HG02759 (cell line): ENCODE measurements around the gene CACNB2.
"Not testable (repeated sequence)": the region's sequence is repeated elsewhere in the genome, so short reads cannot be mapped to it uniquely, and the experiment has no call there.

Source experiments
- ATAC-seq: cut with Tn5 transposase; IDR thresholded peaks from one replicate; pipeline ENCODE4 v1.9.1; 2021; ENCODE audit warnings: mild to moderate bottlenecking, moderate library complexity; ENCODE audit not compliant: unreplicated experiment

CACNB2 gene

GRCh38 chr10:18196806-18197550 lies 56.8 kb downstream of the CACNB2 start:
- ATAC-seq: no peak

GRCh38 chr10:18197706-18198105 lies 57.5 kb downstream of the CACNB2 start:
- no peak for ATAC-seq

DNA sequence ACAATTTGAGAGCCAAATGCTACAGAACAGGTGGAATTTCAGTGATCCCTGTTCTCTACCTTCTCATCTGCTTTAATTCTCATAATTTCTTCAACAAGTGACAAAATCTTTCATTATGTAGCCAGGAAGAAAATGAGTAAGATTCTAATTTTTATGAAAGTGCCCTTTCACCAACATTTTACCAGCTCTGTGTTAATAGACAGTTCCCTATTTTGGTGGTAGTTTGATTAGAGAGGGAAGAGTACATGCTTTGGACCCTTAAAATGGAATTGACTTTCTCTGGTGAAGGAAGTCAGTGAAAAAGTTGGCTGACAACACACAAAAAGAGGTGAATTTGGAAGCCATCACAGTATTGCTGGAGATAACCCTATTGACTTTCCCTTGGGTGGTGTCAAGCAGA lies 61.7 kb downstream of the CACNB2 start:
- ATAC-seq: no peak

DNA sequence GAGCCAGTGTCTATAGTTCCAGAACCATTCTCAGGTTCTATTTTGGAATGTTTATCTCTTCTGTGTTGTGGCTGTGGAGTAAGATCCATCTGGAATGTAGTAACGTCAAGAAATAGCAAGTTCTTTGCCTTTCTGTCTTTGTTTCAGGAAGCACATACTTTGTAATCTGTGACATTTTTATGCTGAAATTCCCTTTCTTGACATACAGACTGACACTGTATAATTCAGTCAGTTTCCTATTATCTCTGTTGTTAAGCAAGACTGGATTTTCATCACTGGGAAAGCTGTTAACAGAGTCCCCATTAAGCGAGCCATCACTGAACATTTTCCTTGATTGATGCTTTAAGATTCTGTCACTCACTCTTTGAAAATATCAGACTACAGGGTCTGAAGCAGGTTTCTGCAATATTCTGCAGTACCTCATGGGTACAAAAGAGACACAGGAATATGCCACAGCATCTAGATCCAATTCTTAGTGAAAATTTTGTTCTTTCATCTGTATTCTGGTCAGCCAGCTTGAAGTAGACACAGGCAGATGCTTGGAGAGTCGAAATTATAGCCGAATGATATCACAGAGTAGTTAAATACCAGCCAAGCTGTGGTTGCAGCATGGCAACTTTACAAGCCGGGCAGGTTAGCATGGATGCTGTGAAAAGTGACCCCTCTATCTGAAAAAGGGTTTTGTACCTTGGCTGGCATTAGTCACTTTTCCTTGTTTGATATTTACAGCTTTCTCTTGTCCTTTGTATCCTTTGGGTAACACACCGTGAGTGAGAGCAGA lies 62.6 kb downstream of the CACNB2 start:
- ATAC-seq: no peak

- ATAC-seq: no peak
Measured at GRCh38 chr10:18203471-18203870, 63.2 kb downstream of the CACNB2 start.

- no peak for ATAC-seq
Measured at GRCh38 chr10:18204039-18204835, 64.0 kb downstream of the CACNB2 start.

- ATAC-seq: no peak
Measured at GRCh38 chr10:18205098-18205834, 65.0 kb downstream of the CACNB2 start.

DNA sequence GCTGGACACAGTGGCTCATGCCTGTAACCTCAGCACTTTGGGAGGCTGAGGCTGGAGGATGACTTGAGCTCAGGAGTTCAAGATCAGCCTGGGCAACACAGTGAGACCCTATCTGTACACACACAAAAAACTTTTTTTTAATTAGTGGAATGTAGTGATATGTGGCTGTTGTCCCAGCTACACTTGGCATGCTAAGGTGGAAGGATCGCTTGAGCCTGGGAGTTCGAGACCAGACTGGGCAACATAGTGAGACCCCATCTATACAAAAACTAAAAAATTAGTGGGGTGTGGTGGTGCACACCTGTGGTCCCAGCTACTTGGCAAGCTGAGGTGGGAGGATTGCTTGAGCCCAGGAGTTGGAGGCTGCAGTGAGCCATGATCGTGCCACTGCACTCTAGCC lies 68.0 kb downstream of the CACNB2 start:
- ATAC-seq: not testable (repeated sequence)

- ATAC-seq: no peak
Measured at GRCh38 chr10:18209241-18209640, 69.0 kb downstream of the CACNB2 start.

- ATAC-seq: no peak
Measured at GRCh38 chr10:18210711-18211110, 70.5 kb downstream of the CACNB2 start.

- ATAC-seq: no peak
Measured at GRCh38 chr10:18211862-18212261, 71.6 kb downstream of the CACNB2 start.

GRCh38 chr10:18213271-18213670 lies 73.0 kb downstream of the CACNB2 start:
- no peak for ATAC-seq

DNA sequence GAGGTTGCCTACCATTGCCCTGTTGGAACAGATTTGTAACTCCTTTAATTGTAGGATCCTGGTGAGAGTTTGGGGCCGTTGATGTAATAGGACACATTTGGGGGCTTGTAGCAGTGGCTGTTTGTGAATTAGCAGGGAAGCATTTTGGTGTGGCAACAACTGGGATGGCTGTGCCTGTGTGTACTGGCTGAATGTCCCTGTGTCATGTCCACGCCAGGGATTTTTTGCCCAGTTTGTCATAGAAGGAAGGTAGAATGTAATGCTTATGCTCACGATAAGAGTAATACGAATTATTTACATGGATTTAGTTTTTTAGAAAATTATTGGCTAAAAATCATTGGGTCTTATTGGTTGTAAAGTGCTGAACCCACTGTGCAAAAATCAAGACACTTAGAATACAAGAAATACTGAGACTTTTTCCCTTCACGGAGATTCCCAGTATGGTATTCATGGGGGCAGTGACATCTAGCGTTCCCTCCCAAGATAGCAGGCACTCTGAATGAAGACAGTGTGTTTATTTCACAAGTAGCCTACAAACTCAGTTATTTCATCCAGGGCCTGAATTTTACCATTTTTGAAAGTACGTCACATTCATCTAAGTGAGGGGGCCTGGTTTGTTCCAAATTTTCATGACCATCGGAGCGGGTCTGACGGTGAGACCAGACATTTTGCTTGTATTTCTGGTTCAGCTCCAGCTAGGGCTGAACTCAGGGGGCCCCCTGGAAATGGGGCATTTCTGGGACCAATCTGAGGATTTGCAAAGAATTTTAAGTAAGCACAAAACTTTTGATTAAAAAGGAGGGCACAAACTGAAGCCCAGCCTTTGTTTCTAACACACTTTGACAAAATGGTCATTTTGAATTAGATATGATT lies 74.7 kb downstream of the CACNB2 start:
- ATAC-seq: peak; percentile 49

DNA sequence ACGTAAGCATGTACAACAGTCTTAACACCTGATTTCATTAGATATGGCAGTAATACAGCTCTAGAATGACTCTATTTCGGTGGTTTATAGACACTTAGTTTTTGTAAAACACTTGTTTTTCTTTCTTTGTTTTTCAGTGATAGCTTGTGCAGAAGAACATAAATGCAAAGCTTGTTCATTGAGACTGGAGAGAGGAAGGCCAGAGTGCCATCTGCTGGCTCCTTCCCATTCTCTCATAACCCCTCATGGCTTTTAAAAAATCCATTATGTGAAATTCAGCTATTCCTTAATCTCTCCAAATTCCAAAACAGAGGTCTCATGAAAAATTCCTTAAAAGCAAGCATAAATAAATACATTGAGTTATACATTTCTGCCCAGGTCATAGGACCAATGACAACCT lies 76.3 kb downstream of the CACNB2 start:
- no peak for ATAC-seq

GRCh38 chr10:18217577-18217976 lies 77.4 kb downstream of the CACNB2 start:
- ATAC-seq: no peak

GRCh38 chr10:18219146-18219545 lies 78.9 kb downstream of the CACNB2 start:
- ATAC-seq: no peak

GRCh38 chr10:18221123-18221522 lies 80.9 kb downstream of the CACNB2 start:
- no peak for ATAC-seq

DNA sequence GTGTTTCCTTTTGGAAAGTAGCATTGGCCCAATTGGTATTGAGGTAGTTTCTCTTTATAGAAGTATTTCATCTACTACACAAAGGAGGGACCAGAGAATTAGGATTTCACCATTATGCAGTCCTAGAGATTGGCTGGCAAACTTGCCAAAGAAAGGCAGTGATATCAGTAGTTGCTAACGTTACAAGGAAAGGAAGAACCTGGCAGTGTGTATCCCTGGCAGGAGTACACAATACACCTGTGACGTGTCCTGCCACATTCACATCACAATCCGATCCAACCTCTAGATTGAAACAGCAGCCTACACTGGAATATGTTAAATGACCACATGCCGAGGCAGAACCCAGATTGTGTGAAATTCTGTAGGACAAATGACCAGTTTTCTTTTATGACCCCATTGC lies 81.7 kb downstream of the CACNB2 start:
- no peak for ATAC-seq

GRCh38 chr10:18222866-18223265 lies 82.6 kb downstream of the CACNB2 start:
- ATAC-seq: no peak

DNA sequence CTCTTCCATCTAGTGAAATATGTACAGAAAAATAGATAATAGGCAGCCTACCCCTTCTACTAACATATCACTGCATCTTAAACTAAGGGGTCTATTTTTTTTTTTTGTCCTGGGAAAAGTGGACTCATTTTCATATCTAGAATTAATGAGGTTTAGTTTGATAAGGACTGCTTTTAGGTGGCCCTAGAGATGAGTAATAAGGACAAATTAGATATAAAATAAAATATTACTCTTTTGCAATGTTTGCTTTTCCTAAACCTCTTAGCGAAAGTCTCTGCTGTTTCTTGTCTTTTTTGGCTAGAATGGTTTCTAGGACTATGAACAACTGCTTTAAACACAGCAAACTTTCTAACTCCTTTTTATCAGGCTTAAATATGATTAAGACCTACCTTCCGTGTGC lies 83.7 kb downstream of the CACNB2 start:
- no peak for ATAC-seq
